Measurements from ENCODE around the gene NUP205. TPM values are rescaled to one million over a fixed set of nuclear protein-coding genes. Genes with fewer than 3 reads are reported as not detected.

NUP205 gene
- total RNA-seq, 2 donors from 2014 or later: 45.4 to 47.4 TPM

DNA sequence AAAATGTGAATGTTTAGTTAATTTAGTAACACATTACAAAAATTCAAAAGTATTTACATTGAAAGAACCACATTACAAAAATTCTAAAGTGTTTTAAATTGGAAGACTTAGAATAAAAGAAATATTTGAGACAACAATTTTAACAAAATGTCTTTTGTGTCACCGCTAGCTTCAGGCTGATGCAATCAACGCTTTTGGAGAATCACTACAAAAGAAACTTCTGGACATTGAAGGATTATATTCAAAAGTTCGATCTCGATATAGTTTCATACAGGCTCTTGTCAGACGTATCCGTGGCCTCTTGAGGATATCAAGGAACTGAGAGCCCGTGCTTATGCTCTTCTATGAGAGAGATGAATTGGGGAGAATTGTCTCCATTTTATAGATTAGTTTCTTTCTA lies 90.5 kb downstream of the NUP205 start:
- DNase-seq (no peak), ATAC-seq (no peak)
- no peaks in the 10 kb centered on the region for H3K9me3 ChIP-seq (ENCODE audit: control insufficient read depth, low read length, poor library complexity, severe bottlenecking)
- H3K27ac Mint-ChIP-seq: no peak overlapping the region
- H3K27me3 Mint-ChIP-seq: no peaks in the 10 kb centered on the region
- H3K36me3 Mint-ChIP-seq (ENCODE audit: low read depth): no peaks in the 10 kb centered on the region
- no peak overlapping the region for H3K4me3 Mint-ChIP-seq
- peaks cover 3% of the 10 kb centered on the region for H3K4me1 Mint-ChIP-seq

GRCh38 chr7:135650831-135651573 lies 93.3 kb downstream of the NUP205 start:
- DNase-seq (no peak), ATAC-seq (no peak)
- Mint-ChIP-seq H3K4me3 (no peak overlapping the region), H3K27ac (peak overlapping the region; percentile 41), H3K27me3 (no peaks in the 10 kb centered on the region), H3K4me1 (no peaks in the 10 kb centered on the region), H3K36me3 (ENCODE audit: low read depth) (no peaks in the 10 kb centered on the region)
- H3K9me3 ChIP-seq (ENCODE audit: control insufficient read depth, low read length, poor library complexity, severe bottlenecking): no peaks in the 10 kb centered on the region

DNA sequence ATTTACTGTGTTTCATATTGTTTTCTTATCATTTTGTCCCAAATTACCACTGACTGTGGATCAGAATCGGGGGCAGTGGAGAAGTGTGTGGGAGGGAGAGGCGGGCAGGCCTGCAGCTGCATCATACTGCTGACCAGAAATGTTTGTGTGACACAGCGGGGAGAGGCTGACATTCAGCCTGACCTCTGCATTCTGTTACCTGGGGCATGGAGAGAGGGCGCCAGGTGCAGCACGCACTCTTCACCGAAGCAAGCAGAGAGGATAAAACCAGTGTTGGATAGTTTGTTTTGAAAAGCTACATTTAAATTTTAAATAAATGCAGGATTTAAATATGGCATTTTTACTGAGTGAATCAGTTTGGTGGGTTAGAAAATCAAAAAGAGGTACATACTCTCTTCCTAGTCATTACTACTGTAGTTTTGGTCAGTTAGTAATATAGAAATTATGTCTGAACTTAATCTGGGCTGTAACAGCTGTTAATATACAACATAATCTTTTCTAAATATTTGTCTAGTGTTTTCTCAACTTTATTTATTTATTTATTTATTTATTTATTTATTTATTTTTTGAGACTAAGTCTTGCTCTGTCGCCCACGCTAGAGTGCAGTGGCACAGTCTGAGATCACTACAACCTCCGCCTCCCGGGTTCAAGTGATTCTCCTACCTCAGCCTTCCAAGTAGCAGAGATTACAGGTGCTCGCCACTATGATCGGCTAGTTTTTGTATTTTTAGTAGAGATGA lies 95.8 kb downstream of the NUP205 start:
- no peaks in the 10 kb centered on the region for H3K9me3 ChIP-seq (ENCODE audit: control insufficient read depth, low read length, poor library complexity, severe bottlenecking)
- peak overlapping the region; percentile 16 for H3K27ac Mint-ChIP-seq
- DNase-seq (no peak), ATAC-seq (no peak)
- H3K4me1 Mint-ChIP-seq: peaks cover 3% of the 10 kb centered on the region
- no peaks in the 10 kb centered on the region for H3K27me3 Mint-ChIP-seq
- H3K4me3 Mint-ChIP-seq: no peak overlapping the region
- peaks cover 3% of the 10 kb centered on the region for H3K36me3 Mint-ChIP-seq (ENCODE audit: low read depth)

GRCh38 chr7:135658564-135658963 lies 100.8 kb downstream of the NUP205 start:
- ATAC-seq (no peak), DNase-seq (no peak)
- Mint-ChIP-seq H3K27me3 (no peaks in the 10 kb centered on the region), H3K36me3 (ENCODE audit: low read depth) (peaks cover 5% of the 10 kb centered on the region), H3K4me3 (no peak overlapping the region), H3K4me1 (peaks cover 7% of the 10 kb centered on the region), H3K27ac (no peak overlapping the region)
- no peaks in the 10 kb centered on the region for H3K9me3 ChIP-seq (ENCODE audit: control insufficient read depth, low read length, poor library complexity, severe bottlenecking)

GRCh38 chr7:135659159-135659846 lies 101.6 kb downstream of the NUP205 start:
- Mint-ChIP-seq H3K27me3 (no peaks in the 10 kb centered on the region), H3K36me3 (ENCODE audit: low read depth) (peaks cover 5% of the 10 kb centered on the region), H3K4me3 (no peak overlapping the region), H3K4me1 (peaks cover 8% of the 10 kb centered on the region), H3K27ac (no peak overlapping the region)
- ATAC-seq (no peak), DNase-seq (no peak)
- H3K9me3 ChIP-seq (ENCODE audit: control insufficient read depth, low read length, poor library complexity, severe bottlenecking): no peaks in the 10 kb centered on the region

DNA sequence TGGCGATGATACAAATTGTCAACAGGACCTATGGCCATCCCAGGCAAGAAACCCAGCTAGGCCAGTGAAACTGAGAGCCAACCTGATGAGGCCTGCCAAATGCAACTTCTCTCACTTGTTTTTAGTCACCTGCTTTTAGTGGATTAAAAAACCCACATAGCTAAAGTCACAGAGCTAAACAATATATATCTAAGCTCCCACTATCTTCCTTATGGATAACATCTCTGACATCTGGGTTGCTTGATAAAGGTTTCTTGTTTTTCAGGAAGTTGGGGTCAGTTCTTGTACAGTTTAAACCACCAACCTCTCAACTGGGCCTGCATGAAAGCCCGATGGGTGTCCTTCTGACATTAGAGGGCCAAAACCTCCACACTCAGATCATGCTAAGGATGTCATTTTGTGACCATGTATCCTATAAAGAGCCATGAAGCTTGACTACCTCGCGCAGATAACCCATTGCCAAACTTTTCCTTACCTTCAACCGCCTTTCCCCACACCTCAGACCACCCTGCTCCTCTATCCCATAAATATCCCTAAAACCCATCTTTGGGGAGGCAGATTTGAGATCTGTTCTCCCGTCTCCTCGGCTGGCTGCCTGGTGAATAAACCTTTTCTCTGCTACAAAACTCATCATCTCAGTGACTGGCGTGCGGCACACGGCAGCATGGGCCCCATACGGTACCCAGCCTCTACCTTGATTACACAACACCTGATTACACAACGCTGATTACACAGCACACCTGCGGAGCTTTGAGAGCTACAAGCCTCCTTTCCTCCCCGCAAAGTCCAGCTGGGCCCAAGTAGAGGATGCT lies 103.8 kb downstream of the NUP205 start:
- peaks cover 7% of the 10 kb centered on the region for H3K36me3 Mint-ChIP-seq (ENCODE audit: low read depth)
- H3K9me3 ChIP-seq (ENCODE audit: control insufficient read depth, low read length, poor library complexity, severe bottlenecking): no peaks in the 10 kb centered on the region
- ATAC-seq: peak; percentile 4
- H3K27ac Mint-ChIP-seq: peak overlapping the region; percentile 68
- peaks cover 15% of the 10 kb centered on the region for H3K4me1 Mint-ChIP-seq
- no peak for DNase-seq
- peak overlapping the region; percentile 94 for H3K4me3 Mint-ChIP-seq
- H3K27me3 Mint-ChIP-seq: no peaks in the 10 kb centered on the region

DNA sequence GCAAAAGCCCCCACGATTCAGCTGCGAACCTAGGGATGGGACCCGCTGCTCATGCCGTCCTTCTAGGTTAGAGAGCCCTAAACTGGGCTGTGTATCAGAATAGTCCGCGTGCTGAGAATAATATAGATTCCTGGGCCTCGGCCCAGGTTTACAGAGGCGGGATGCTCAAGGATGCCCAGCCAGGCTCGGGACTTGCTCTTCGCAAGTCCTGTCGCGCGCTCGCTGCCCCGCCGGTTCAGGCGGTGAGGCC lies 104.3 kb downstream of the NUP205 start:
- H3K27me3 Mint-ChIP-seq: no peaks in the 10 kb centered on the region
- H3K4me3 Mint-ChIP-seq: peak overlapping the region; percentile 94
- H3K27ac Mint-ChIP-seq: peak overlapping the region; percentile 68
- H3K4me1 Mint-ChIP-seq: peaks cover 17% of the 10 kb centered on the region
- ATAC-seq (no peak), DNase-seq (no peak)
- peaks cover 7% of the 10 kb centered on the region for H3K36me3 Mint-ChIP-seq (ENCODE audit: low read depth)
- H3K9me3 ChIP-seq (ENCODE audit: control insufficient read depth, low read length, poor library complexity, severe bottlenecking): no peaks in the 10 kb centered on the region

DNA sequence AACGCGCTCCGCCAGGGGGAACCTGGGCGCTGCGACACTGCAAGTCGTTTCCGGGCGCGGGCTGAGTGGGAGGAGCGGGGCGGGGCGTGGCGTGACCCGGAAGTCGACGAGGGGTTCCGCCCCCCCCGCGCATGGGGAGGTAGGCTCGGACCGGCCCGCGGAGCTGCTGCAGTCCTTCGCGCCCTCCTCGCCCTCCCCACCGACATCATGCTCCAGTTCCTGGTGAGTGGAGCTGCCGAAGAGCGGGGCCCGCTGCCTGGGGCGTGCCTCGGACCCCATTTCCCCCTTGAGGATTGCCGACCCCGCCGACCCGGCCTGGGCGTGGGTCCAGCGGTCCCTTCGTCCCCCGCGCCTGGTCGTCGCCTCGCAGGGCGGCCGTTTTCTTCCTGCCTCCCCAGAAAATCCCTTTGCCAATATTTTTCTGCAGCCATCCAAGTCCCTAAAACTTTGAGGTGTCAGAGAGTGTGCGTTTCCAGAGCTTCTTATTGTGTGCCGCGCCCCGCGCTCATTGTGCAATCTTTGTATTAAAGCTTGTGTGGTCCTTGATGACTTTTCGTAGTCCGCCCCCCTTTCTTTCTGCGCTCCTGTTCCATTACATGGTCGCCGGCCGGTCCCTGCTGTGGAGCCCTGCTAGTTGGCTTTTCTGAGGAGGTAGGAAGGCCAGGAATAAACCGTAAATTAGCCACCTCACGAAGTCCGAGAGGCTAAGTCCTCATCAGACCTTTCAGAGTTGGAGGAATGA lies 104.8 kb downstream of the NUP205 start, which contains the start of gene STMP1:
TSS of gene STMP1 (plus strand) at position 142 of the 742 bp plus-strand sequence.
- no peaks in the 10 kb centered on the region for H3K27me3 Mint-ChIP-seq
- peaks cover 18% of the 10 kb centered on the region for H3K4me1 Mint-ChIP-seq

GRCh38 chr7:135664046-135664589 lies 106.4 kb downstream of the NUP205 start:
- Mint-ChIP-seq H3K27ac (peak overlapping the region; percentile 68), H3K4me3 (peak overlapping the region; percentile 77), H3K4me1 (peaks cover 21% of the 10 kb centered on the region), H3K27me3 (no peaks in the 10 kb centered on the region), H3K36me3 (ENCODE audit: low read depth) (peaks cover 6% of the 10 kb centered on the region)
- DNase-seq: no peak
- ATAC-seq: no peak
- H3K9me3 ChIP-seq (ENCODE audit: control insufficient read depth, low read length, poor library complexity, severe bottlenecking): no peaks in the 10 kb centered on the region

More for the DNA sequence above, 104.8 kb downstream of the NUP205 start, which contains the start of gene STMP1:
- peaks cover 7% of the 10 kb centered on the region for H3K36me3 Mint-ChIP-seq (ENCODE audit: low read depth)
- DNase-seq (peak; percentile 94 to 97 (median 96)), ATAC-seq (peak; percentile 99)
- H3K27ac Mint-ChIP-seq: peak within 1 kb of the TSS; percentile 68
- H3K4me3 Mint-ChIP-seq: peak within 1 kb of the TSS; percentile 94
- H3K9me3 ChIP-seq (ENCODE audit: control insufficient read depth, low read length, poor library complexity, severe bottlenecking): no peaks in the 10 kb centered on the region

DNA sequence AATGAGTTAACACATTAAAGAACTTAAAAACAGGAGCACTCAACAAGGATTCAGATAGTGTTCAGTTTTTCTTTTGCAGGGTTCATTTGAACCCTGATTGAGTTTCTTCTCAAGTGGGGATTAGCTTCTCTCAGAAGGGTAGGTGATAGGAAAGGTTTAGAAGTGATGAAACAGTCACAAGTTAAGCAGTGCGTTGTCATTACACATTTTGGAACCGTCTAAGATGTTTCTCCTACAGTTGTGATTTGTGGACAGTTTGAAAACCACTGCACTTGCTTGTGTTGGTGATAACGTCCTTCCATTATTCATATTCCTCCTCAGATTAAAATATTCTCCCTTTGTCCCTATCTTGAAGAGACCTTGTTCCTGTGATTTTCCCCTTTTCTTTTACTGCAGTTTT lies 107.3 kb downstream of the NUP205 start:
- Mint-ChIP-seq H3K4me3 (no peak overlapping the region), H3K4me1 (peaks cover 27% of the 10 kb centered on the region), H3K27me3 (no peaks in the 10 kb centered on the region), H3K27ac (peak overlapping the region; percentile 54), H3K36me3 (ENCODE audit: low read depth) (peaks cover 6% of the 10 kb centered on the region)
- ATAC-seq (no peak), DNase-seq (no peak)
- no peaks in the 10 kb centered on the region for H3K9me3 ChIP-seq (ENCODE audit: control insufficient read depth, low read length, poor library complexity, severe bottlenecking)

DNA sequence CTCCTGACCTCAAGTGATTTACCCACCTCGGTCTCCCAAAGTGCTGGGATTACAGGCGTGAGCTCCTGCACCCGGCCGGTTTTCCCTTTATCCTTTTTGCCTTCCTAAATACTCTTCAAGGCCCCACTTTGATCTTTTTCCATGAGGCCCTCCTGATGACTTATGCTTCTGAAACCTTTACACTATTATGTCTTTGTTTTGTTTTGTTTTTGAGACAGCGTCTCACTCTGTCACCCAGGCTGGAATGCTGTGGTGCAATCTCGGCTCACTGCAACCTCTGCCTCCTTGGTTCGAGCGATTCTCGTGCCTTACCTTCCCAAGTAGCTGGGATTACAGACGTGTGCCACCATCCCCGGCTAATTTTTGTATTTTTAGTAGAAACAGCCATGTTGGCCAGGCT lies 108.4 kb downstream of the NUP205 start:
- no peaks in the 10 kb centered on the region for H3K9me3 ChIP-seq (ENCODE audit: control insufficient read depth, low read length, poor library complexity, severe bottlenecking)
- H3K27ac Mint-ChIP-seq: peak overlapping the region; percentile 54
- H3K4me1 Mint-ChIP-seq: peaks cover 32% of the 10 kb centered on the region
- no peaks in the 10 kb centered on the region for H3K27me3 Mint-ChIP-seq
- no peak for DNase-seq
- H3K4me3 Mint-ChIP-seq: peak overlapping the region; percentile 43
- H3K36me3 Mint-ChIP-seq (ENCODE audit: low read depth): peaks cover 6% of the 10 kb centered on the region
- no peak for ATAC-seq

GRCh38 chr7:135666846-135667245 lies 109.1 kb downstream of the NUP205 start:
- no peak for DNase-seq
- H3K4me1 Mint-ChIP-seq: peaks cover 31% of the 10 kb centered on the region
- ATAC-seq: no peak
- no peak overlapping the region for H3K27ac Mint-ChIP-seq
- H3K36me3 Mint-ChIP-seq (ENCODE audit: low read depth): peaks cover 6% of the 10 kb centered on the region
- H3K9me3 ChIP-seq (ENCODE audit: control insufficient read depth, low read length, poor library complexity, severe bottlenecking): no peaks in the 10 kb centered on the region
- no peak overlapping the region for H3K4me3 Mint-ChIP-seq
- no peaks in the 10 kb centered on the region for H3K27me3 Mint-ChIP-seq
